Neural cell (in vitro differentiated cells): Measurements from ENCODE around the gene TFCP2L1. TPM values are rescaled to one million over a fixed set of nuclear protein-coding genes. Genes with fewer than 3 reads are reported as not detected.

Experiments used
- H2AFZ ChIP-seq: fragments of 200-600, 300-800 bp; sonication (generic), shearing (Covaris generic); 2 replicates; pipeline ENCODE4 v1.6.0; 2014; ENCODE audit warnings: low read depth, mild to moderate bottlenecking, antibody characterized with exemption, low read length, moderate library complexity
- H3F3A ChIP-seq: fragments of 200-600 bp; shearing (Covaris generic); 2 replicates; pipeline ENCODE4 v1.6.1; 2016; ENCODE audit warnings: mild to moderate bottlenecking, moderate library complexity, mixed read lengths, antibody characterized with exemption, low read length; ENCODE audit not compliant: insufficient read depth, poor library complexity, severe bottlenecking
- H3K27ac ChIP-seq: fragments of 200-600, 300-800 bp; sonication (generic), shearing (Covaris generic); 2 replicates; pipeline ENCODE4 v1.5.1; 2014; ENCODE audit warnings: mild to moderate bottlenecking, low read length, moderate library complexity
- H3K27me3 ChIP-seq: fragments of 300-800, 200-600 bp; sonication (generic), shearing (Covaris generic); 2 replicates; pipeline ENCODE4 v1.6.0; 2014; ENCODE audit warnings: mild to moderate bottlenecking, low read depth, low read length, moderate library complexity; ENCODE audit not compliant: insufficient read depth
- H3K36me3 ChIP-seq: fragments of 300-800, 200-600 bp; sonication (generic), shearing (Covaris generic); 2 replicates; pipeline ENCODE4 v1.5.1; 2014; ENCODE audit warnings: mild to moderate bottlenecking, antibody characterized with exemption, low read length, moderate library complexity; ENCODE audit not compliant: insufficient read depth
- H3K4me2 ChIP-seq: fragments of 300-800, 200-600 bp; sonication (generic), shearing (Covaris generic); 2 replicates; pipeline ENCODE4 v1.6.0; 2014; ENCODE audit warnings: mild to moderate bottlenecking, low read length
- H3K4me3 ChIP-seq: fragments of 300-800, 200-600 bp; sonication (generic), shearing (Covaris generic); 2 replicates; pipeline ENCODE4 v1.5.1; 2014; ENCODE audit warnings: mild to moderate bottlenecking, low read length, moderate library complexity
- H3K79me2 ChIP-seq: fragments of 200-600 bp; shearing (Covaris generic); replicated peaks from 2 replicates; pipeline ENCODE4 v1.6.0; 2014; ENCODE audit warnings: mild to moderate bottlenecking, low read length, moderate library complexity; ENCODE audit not compliant: insufficient read depth
- H3K9ac ChIP-seq: fragments of 300-800, 200-600 bp; sonication (generic), shearing (Covaris generic); 2 replicates; pipeline ENCODE4 v1.6.1; 2016; ENCODE audit warnings: mild to moderate bottlenecking, low read length, mixed read lengths
- H3K9me2 ChIP-seq: fragments of 200-600 bp; shearing (Covaris generic); 2 replicates; pipeline ENCODE4 v1.6.1; 2016; ENCODE audit warnings: mild to moderate bottlenecking, low read length, mixed read lengths; ENCODE audit not compliant: insufficient read depth
- H3K9me3 ChIP-seq: fragments of 200-600, 300-800 bp; sonication (generic), shearing (Covaris generic); 2 replicates; pipeline ENCODE4 v1.6.1; 2016; ENCODE audit warnings: mild to moderate bottlenecking, mixed run types, low read length, moderate library complexity, mixed read lengths
- H4K20me1 ChIP-seq: fragments of 200-600 bp; shearing (Covaris generic); 2 replicates; pipeline ENCODE4 v1.6.1; 2016; ENCODE audit warnings: mild to moderate bottlenecking, mixed run types; ENCODE audit not compliant: insufficient read depth
- EP300 ChIP-seq: fragments of 450-650 bp; conservative IDR thresholded peaks from 2 replicates; pipeline ENCODE4 v1.6.1; 2014; ENCODE audit warnings: antibody characterized with exemption, mild to moderate bottlenecking, moderate library complexity; ENCODE audit not compliant: poor library complexity, severe bottlenecking
- EZH2 ChIP-seq: fragments of 200-600, 300-800 bp; shearing (Covaris generic), sonication (generic); IDR thresholded peaks from 2 replicates; pipeline ENCODE4 v1.6.1; 2014; ENCODE audit warnings: antibody characterized with exemption, low read length, borderline replicate concordance, mild to moderate bottlenecking; ENCODE audit not compliant: insufficient read depth, poor library complexity, severe bottlenecking
- MXI1 ChIP-seq: fragments of 450-650 bp; conservative IDR thresholded peaks from 2 replicates; pipeline ENCODE4 v1.6.1; 2014; ENCODE audit warnings: antibody characterized with exemption, mild to moderate bottlenecking; ENCODE audit not compliant: poor library complexity, severe bottlenecking
- POLR2AphosphoS5 ChIP-seq: IDR thresholded peaks from 2 replicates; pipeline ENCODE4 v1.6.1; 2012
- RAD21 ChIP-seq: fragments of 450-650 bp; conservative IDR thresholded peaks from 2 replicates; pipeline ENCODE4 v1.6.1; 2014; ENCODE audit warnings: antibody characterized with exemption, mild to moderate bottlenecking, moderate library complexity
- SMC3 ChIP-seq: fragments of 450-650 bp; conservative IDR thresholded peaks from 2 replicates; pipeline ENCODE4 v1.6.1; 2014; ENCODE audit warnings: antibody characterized with exemption, mild to moderate bottlenecking, moderate library complexity; ENCODE audit not compliant: poor library complexity
- TAF1 ChIP-seq: IDR thresholded peaks from 2 replicates; pipeline ENCODE4 v1.6.1; 2012; ENCODE audit warnings: low read depth
- polyA plus RNA-seq: library from polyadenylated mRNA; depleted of rRNA; stranded (reverse); fragments of >200 nt; gene quantifications from 2 replicates; pipeline ENCODE4 v1.2.3, GENCODE V29; 2014
- TF ChIP-seq, protein P1 (sequence below): IDR thresholded peaks from 2 replicates; pipeline ENCODE4 v1.6.1; 2012; ENCODE audit warnings: borderline replicate concordance
- TF ChIP-seq, protein P2 (sequence below): fragments of 450-650 bp; IDR thresholded peaks from 2 replicates; pipeline ENCODE4 v1.5.1; 2014; ENCODE audit warnings: antibody characterized with exemption, mild to moderate bottlenecking, moderate library complexity; ENCODE audit not compliant: poor library complexity, severe bottlenecking

TFCP2L1 gene
- polyA plus RNA-seq, 1 donor from 2014 or later: 0.04 TPM

DNA sequence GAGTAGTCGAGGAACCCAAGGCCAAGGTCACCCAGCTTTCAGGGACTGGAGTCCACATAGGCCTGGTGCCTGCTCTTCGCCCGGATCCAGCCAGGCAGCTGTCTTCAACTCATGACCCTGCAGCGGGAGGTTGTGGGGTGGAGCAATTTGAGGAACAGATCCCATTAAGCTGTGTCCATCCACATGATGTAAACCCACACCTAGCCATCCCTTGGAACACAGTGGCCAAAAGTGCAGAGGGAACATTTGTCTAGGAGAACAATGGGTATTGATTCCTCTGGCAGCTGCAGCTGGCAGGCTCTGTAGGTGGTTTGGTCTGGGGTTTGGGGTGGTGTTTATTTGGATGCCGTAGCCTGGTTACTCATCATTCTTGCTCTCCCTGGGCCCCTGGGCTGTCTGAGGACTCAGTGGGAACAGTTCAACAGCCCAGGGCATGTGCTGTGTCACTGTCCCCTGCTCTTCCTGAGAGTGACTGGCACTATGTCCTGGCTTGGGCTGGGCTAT is 99.4 kb downstream of the TFCP2L1 start:
- H3K27ac ChIP-seq: no peak overlapping the region
- H3F3A ChIP-seq: no peaks in the 10 kb centered on the region

DNA sequence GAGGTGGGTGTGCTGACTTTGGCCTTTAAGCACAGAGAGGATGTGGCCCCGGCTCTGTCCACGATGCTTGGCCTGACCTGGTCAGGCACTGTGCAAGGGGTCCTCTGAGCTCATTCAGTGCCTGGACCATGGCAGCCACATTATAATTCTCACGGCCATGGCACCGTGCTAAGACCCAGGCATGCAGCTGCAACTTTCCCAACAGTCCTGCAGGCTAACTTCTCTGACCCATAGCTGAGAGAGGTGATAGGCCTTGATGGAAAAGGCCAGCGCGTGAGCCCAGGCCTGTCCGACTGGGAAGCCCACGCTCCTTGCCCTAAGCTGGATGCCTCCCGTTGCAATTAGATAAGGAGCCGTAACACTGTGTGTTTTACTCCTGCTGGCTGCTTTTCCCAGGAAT is 99.9 kb downstream of the TFCP2L1 start:
- Histone ChIP-seq H3K4me3 (no peak overlapping the region), H3K27ac (no peak overlapping the region), H3K79me2 (no peaks in the 10 kb centered on the region), H4K20me1 (no peaks in the 10 kb centered on the region), H3K9ac (no peak overlapping the region), H3K36me3 (no peaks in the 10 kb centered on the region), H3K4me2 (no peak overlapping the region), H3K9me2 (no peaks in the 10 kb centered on the region), H2AFZ (no peak overlapping the region), H3F3A (no peaks in the 10 kb centered on the region), H3K27me3 (no peaks in the 10 kb centered on the region), H3K9me3 (no peaks in the 10 kb centered on the region)
- no peak for TF ChIP-seq RAD21
- TF ChIP-seq, protein P1, sequence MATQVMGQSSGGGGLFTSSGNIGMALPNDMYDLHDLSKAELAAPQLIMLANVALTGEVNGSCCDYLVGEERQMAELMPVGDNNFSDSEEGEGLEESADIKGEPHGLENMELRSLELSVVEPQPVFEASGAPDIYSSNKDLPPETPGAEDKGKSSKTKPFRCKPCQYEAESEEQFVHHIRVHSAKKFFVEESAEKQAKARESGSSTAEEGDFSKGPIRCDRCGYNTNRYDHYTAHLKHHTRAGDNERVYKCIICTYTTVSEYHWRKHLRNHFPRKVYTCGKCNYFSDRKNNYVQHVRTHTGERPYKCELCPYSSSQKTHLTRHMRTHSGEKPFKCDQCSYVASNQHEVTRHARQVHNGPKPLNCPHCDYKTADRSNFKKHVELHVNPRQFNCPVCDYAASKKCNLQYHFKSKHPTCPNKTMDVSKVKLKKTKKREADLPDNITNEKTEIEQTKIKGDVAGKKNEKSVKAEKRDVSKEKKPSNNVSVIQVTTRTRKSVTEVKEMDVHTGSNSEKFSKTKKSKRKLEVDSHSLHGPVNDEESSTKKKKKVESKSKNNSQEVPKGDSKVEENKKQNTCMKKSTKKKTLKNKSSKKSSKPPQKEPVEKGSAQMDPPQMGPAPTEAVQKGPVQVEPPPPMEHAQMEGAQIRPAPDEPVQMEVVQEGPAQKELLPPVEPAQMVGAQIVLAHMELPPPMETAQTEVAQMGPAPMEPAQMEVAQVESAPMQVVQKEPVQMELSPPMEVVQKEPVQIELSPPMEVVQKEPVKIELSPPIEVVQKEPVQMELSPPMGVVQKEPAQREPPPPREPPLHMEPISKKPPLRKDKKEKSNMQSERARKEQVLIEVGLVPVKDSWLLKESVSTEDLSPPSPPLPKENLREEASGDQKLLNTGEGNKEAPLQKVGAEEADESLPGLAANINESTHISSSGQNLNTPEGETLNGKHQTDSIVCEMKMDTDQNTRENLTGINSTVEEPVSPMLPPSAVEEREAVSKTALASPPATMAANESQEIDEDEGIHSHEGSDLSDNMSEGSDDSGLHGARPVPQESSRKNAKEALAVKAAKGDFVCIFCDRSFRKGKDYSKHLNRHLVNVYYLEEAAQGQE: no peak
- TF ChIP-seq EP300: no peak
- TF ChIP-seq, protein P2, sequence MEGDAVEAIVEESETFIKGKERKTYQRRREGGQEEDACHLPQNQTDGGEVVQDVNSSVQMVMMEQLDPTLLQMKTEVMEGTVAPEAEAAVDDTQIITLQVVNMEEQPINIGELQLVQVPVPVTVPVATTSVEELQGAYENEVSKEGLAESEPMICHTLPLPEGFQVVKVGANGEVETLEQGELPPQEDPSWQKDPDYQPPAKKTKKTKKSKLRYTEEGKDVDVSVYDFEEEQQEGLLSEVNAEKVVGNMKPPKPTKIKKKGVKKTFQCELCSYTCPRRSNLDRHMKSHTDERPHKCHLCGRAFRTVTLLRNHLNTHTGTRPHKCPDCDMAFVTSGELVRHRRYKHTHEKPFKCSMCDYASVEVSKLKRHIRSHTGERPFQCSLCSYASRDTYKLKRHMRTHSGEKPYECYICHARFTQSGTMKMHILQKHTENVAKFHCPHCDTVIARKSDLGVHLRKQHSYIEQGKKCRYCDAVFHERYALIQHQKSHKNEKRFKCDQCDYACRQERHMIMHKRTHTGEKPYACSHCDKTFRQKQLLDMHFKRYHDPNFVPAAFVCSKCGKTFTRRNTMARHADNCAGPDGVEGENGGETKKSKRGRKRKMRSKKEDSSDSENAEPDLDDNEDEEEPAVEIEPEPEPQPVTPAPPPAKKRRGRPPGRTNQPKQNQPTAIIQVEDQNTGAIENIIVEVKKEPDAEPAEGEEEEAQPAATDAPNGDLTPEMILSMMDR: no peak
- no peak for TF ChIP-seq MXI1
- no peak for TF ChIP-seq POLR2AphosphoS5
- TF ChIP-seq SMC3: no peak
- TF ChIP-seq EZH2: no peak
- TF ChIP-seq TAF1: no peak

More for the DNA sequence above, 99.4 kb downstream of the TFCP2L1 start:
- no peak overlapping the region for H3K9ac ChIP-seq
- H3K9me2 ChIP-seq: no peaks in the 10 kb centered on the region
- no peaks in the 10 kb centered on the region for H3K79me2 ChIP-seq
- H3K4me3 ChIP-seq: no peak overlapping the region
- no peaks in the 10 kb centered on the region for H3K36me3 ChIP-seq
- TF ChIP-seq MXI1 (no peak), POLR2AphosphoS5 (no peak), TAF1 (no peak), SMC3 (no peak), EZH2 (no peak), EP300 (no peak)
- TF ChIP-seq, protein P1: no peak
- TF ChIP-seq, protein P2: no peak
- H3K27me3 ChIP-seq: no peaks in the 10 kb centered on the region
- no peaks in the 10 kb centered on the region for H3K9me3 ChIP-seq
- H4K20me1 ChIP-seq: no peaks in the 10 kb centered on the region
- no peak overlapping the region for H3K4me2 ChIP-seq
- no peak overlapping the region for H2AFZ ChIP-seq
